ENCODE data around the gene NUP133. TPM values are rescaled to one million over a fixed set of nuclear protein-coding genes. Genes with fewer than 3 reads are reported as not detected.

The NUP133 gene
- total and polyA plus RNA-seq, 2 of the 4 experiments (the other 2 are of a cell fraction) = 13.4 to 30.5 TPM

GRCh38 chr1:229434641-229435051, 73.5 kb downstream of the NUP133 start:
- no peak overlapping the region for H2BK120ac ChIP-seq (ENCODE audit: low read depth, low read length)
- no peak overlapping the region for H2BK5ac ChIP-seq (ENCODE audit: low read depth, low read length, poor library complexity, severe bottlenecking)
- no peak overlapping the region for H3K14ac ChIP-seq (replicated peaks; ENCODE audit: low read depth, low read length)
- no peak overlapping the region for H4K5ac ChIP-seq (ENCODE audit: low read depth, low read length)
- no peak overlapping the region for H3K56ac ChIP-seq (ENCODE audit: extremely low read depth, insufficient read depth, low read length)
- peaks cover 50% of the 10 kb centered on the region for H3K27me3 ChIP-seq (ENCODE audit: control insufficient read depth, insufficient read depth, low read length)
- ChIA-PET POLR2A (ENCODE audit: unreplicated experiment) (no interaction called here), CTCF (interaction anchor here (0.6 kb wide), 1 partner anchor 150 kb away, joined by 4 read pairs; no protein-coding TSS in a partner anchor)
- BruUV-seq (replicated peaks) = no TSS peak
- no peak overlapping the region; the same call in 1 of the 2 replicates for H3K4me2 ChIP-seq (ENCODE audit: low read depth, low read length)
- intact Hi-C loops (cut with micrococcal nuclease) (no loop called here), in situ Hi-C loops (cut with MboI; ENCODE audit: low sequenced_read_pairs) (no loop called here), dilution Hi-C loops (cut with HindIII; ENCODE audit: low sequenced_read_pairs, unreplicated experiment) (no loop called here)
- no peaks in the 10 kb centered on the region; the same call in 1 of the 2 replicates for H4K20me1 ChIP-seq (ENCODE audit: insufficient read depth, low read length)
- H3K9me3 ChIP-seq (ENCODE audit: control insufficient read depth, insufficient read depth, low read length) = peaks cover 8% of the 10 kb centered on the region
- peaks cover 3% of the 10 kb centered on the region for H3K36me3 ChIP-seq (ENCODE audit: control insufficient read depth, insufficient read depth, low read length)
- DNase-seq = no peak
- no peak overlapping the region for H3K9ac ChIP-seq (ENCODE audit: low read depth, low read length)
- H3K4me3 ChIP-seq (ENCODE audit: insufficient read depth, low read depth, low read length) = no peak overlapping the region
- no peaks in the 10 kb centered on the region for H3K9me1 ChIP-seq (ENCODE audit: insufficient read depth, low read length)
- H3K18ac ChIP-seq (ENCODE audit: low read depth, low read length) = no peak overlapping the region
- no peak overlapping the region for H2AFZ ChIP-seq (replicated peaks; ENCODE audit: low read length, poor library complexity)
- no peak overlapping the region for H2AK5ac ChIP-seq (ENCODE audit: low read depth, low read length)
- no peaks in the 10 kb centered on the region for H3K79me1 ChIP-seq (ENCODE audit: low read depth in 1 of 2, low read length in 2 of 2)
- H2AK9ac ChIP-seq (replicated peaks; ENCODE audit: low read depth, low read length, poor library complexity) = no peak overlapping the region
- no peaks in the 10 kb centered on the region; the same call in 1 of the 2 replicates for H3K4me1 ChIP-seq (ENCODE audit: control insufficient read depth, insufficient read depth, low read length)
- H3K27ac ChIP-seq (ENCODE audit: insufficient read depth, low read length) = no peak overlapping the region
- no peak overlapping the region for H4K8ac ChIP-seq (ENCODE audit: low read depth in 2 of 2, low read length in 2 of 2)
- no peak overlapping the region for H2BK15ac ChIP-seq (ENCODE audit: low read depth, low read length)
- H3K23ac ChIP-seq (ENCODE audit: low read depth, low read length) = no peak overlapping the region
- no peak overlapping the region for H2BK20ac ChIP-seq (ENCODE audit: low read depth, low read length)
- no CpG with 5 or more reads among the region's 27 CpGs for WGBS, 2 experiments (ENCODE audit: extremely low coverage in 2 of 2, insufficient read length in 1 of 2)
- no peak overlapping the region for H3K4ac ChIP-seq (ENCODE audit: low read depth, low read length)
- no peak for TF ChIP-seq ELK1 (IDR thresholded peaks at IDR 0.05; ENCODE audit: borderline replicate concordance, low read depth, low read length)
- no peak for TF ChIP-seq RFX5 (IDR thresholded peaks at IDR 0.05; ENCODE audit: low read depth, low read length)
- no peak for TF ChIP-seq CEBPB (IDR thresholded peaks at IDR 0.05; ENCODE audit: low read depth, low read length)
- no peak for TF ChIP-seq SMC3 (IDR thresholded peaks at IDR 0.05; ENCODE audit: low read depth, low read length)
- no peak for TF ChIP-seq POLR2A (IDR thresholded peaks at IDR 0.05; ENCODE audit: low read depth, low read length)
- TF ChIP-seq NFE2L2 (IDR thresholded peaks at IDR 0.05; ENCODE audit: low read depth, low read length) = no peak
- no peak for TF ChIP-seq CHD1 (IDR thresholded peaks at IDR 0.05; ENCODE audit: low read depth, low read length)
- no peak for TF ChIP-seq CTCF (conservative IDR thresholded peaks at IDR 0.05; ENCODE audit: low read depth, low read length)
- TF ChIP-seq RCOR1 (IDR thresholded peaks at IDR 0.05; ENCODE audit: insufficient replicate concordance, low read length) = no peak
- TF ChIP-seq MAZ (IDR thresholded peaks at IDR 0.05; ENCODE audit: borderline replicate concordance, low read depth, low read length) = no peak
- TF ChIP-seq BHLHE40 (IDR thresholded peaks at IDR 0.05; ENCODE audit: low read depth, low read length) = no peak
- TF ChIP-seq FOS (IDR thresholded peaks at IDR 0.05; ENCODE audit: low read depth, low read length) = no peak
- no peak for TF ChIP-seq USF2 (IDR thresholded peaks at IDR 0.05; ENCODE audit: low read depth, low read length)
- no peak overlapping the region for H4K91ac ChIP-seq (ENCODE audit: insufficient read depth, low read depth, low read length)
- no peak for ATAC-seq (ENCODE audit: low read depth)
